ENCODE results near the gene LSAMP. TPM values are rescaled to one million over a fixed set of nuclear protein-coding genes. Genes with fewer than 3 reads are reported as not detected.
"Not testable (repeated sequence)": the region's sequence is repeated elsewhere in the genome, so short reads cannot be mapped to it uniquely, and the experiment has no call there.

Gene LSAMP
- total RNA-seq, 2 donors from 2014 or later, result 1.9 to 5.4 TPM

DNA sequence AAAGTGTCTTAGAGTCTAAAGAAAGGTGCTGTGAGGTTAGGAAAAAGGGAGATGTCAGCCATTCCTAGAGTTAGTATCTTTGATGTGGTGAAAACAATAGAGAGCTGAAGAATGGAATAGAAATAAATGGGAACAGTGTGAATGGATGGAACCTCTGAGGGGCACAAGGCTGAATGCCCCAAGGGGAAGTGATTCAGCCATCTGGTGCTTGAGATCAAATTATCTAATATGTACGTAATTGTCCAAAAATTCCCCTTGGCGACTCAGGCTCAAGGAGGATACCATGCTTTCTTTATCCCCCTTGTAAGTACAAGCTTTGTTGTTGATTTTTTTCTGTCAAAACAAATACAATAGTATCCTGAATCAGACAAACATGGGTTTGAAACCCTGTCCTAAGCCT is 361.6 kb downstream of the LSAMP start:
- no peaks in the 10 kb centered on the region for H3K9me3 ChIP-seq
- H3K27me3 ChIP-seq (replicated peaks; ENCODE audit: insufficient read depth), result no peaks in the 10 kb centered on the region
- H3K4me3 ChIP-seq, result no peak overlapping the region
- H3K4me1 ChIP-seq (ENCODE audit: control insufficient read depth in 1 of 2, low read depth in 2 of 2), result no peaks in the 10 kb centered on the region
- DNase-seq (ENCODE audit: low spot score) (no peak), ATAC-seq (ENCODE audit: insufficient number of reproducible peaks, low FRiP score, low read depth) (no peak)
- no peak overlapping the region for H3K27ac ChIP-seq
- H3K36me3 ChIP-seq, result no peaks in the 10 kb centered on the region
- TF ChIP-seq, protein P1, sequence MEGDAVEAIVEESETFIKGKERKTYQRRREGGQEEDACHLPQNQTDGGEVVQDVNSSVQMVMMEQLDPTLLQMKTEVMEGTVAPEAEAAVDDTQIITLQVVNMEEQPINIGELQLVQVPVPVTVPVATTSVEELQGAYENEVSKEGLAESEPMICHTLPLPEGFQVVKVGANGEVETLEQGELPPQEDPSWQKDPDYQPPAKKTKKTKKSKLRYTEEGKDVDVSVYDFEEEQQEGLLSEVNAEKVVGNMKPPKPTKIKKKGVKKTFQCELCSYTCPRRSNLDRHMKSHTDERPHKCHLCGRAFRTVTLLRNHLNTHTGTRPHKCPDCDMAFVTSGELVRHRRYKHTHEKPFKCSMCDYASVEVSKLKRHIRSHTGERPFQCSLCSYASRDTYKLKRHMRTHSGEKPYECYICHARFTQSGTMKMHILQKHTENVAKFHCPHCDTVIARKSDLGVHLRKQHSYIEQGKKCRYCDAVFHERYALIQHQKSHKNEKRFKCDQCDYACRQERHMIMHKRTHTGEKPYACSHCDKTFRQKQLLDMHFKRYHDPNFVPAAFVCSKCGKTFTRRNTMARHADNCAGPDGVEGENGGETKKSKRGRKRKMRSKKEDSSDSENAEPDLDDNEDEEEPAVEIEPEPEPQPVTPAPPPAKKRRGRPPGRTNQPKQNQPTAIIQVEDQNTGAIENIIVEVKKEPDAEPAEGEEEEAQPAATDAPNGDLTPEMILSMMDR (IDR thresholded peaks at IDR 0.05), result no peak

DNA sequence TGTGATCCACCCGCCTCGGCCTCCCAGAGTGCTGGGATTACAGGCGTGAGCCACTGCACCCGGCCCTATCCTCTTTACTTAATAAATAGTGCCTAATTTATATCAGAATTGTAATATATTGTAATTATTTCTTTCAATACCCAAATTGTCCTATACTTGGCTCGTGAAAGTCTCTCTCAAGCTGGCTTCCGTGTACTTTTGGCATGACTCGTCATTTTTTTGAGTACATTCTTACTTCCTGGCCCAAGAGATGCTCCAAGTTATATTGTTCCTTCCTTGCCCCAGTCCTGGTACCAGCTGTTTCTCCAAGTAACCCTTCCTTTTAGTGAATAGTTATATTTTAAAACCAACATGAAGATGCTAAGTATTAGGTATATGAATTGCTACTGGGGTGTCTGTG is 366.7 kb downstream of the LSAMP start:
- ATAC-seq (ENCODE audit: insufficient number of reproducible peaks, low FRiP score, low read depth) (no peak), DNase-seq (ENCODE audit: low spot score) (no peak)
- TF ChIP-seq, protein P1 (IDR thresholded peaks at IDR 0.05), result no peak
- Histone ChIP-seq H3K27ac (no peak overlapping the region), H3K9me3 (no peaks in the 10 kb centered on the region), H3K4me3 (no peak overlapping the region), H3K36me3 (no peaks in the 10 kb centered on the region), H3K27me3 (replicated peaks; ENCODE audit: insufficient read depth) (no peaks in the 10 kb centered on the region), H3K4me1 (ENCODE audit: control insufficient read depth in 1 of 2, low read depth in 2 of 2) (no peaks in the 10 kb centered on the region)

DNA sequence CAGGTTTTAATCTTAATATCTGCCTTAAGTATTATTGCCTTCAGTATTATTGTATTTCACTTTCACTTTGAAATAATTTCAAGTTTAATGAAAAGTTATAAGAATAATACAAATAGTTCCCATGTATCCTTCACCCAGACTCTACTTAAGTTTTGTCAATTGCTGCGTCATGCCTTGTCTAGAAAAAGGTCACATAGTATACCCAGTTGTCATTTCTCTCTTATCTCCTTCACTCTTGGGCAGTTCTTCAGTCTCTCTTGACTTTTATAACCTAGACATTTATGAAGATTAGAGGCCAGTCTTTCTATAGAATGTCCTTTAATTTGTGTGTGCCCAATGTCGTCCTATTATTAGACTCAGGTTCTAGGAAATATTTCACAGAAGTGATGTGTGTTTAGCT is 367.7 kb downstream of the LSAMP start:
- TF ChIP-seq, protein P1 (IDR thresholded peaks at IDR 0.05), result no peak
- no peaks in the 10 kb centered on the region for H3K4me1 ChIP-seq (ENCODE audit: control insufficient read depth in 1 of 2, low read depth in 2 of 2)
- H3K27ac ChIP-seq, result no peak overlapping the region
- H3K27me3 ChIP-seq (replicated peaks; ENCODE audit: insufficient read depth), result no peaks in the 10 kb centered on the region
- no peaks in the 10 kb centered on the region for H3K36me3 ChIP-seq
- no peak for ATAC-seq (ENCODE audit: insufficient number of reproducible peaks, low FRiP score, low read depth)
- DNase-seq (ENCODE audit: low spot score), result no peak
- H3K4me3 ChIP-seq, result no peak overlapping the region
- no peaks in the 10 kb centered on the region for H3K9me3 ChIP-seq

DNA sequence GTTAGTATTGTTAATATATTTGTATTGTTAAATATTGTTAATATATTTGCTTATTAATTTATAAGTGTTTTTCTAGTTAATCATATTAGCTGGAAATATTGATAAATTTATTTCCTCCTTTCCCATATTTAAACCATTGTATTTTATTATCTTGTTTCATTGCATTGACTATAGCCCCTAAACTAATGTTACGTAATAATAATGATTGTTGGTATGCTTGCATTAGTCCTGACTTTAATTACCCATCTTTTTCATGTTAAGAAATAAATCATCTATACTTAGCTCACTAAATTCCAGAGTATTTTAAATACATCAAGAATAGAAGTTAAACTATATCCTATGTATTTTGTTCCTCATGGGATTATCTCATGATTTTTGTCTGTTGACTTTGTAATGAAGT is 368.2 kb downstream of the LSAMP start:
- no peak for DNase-seq (ENCODE audit: low spot score)

DNA sequence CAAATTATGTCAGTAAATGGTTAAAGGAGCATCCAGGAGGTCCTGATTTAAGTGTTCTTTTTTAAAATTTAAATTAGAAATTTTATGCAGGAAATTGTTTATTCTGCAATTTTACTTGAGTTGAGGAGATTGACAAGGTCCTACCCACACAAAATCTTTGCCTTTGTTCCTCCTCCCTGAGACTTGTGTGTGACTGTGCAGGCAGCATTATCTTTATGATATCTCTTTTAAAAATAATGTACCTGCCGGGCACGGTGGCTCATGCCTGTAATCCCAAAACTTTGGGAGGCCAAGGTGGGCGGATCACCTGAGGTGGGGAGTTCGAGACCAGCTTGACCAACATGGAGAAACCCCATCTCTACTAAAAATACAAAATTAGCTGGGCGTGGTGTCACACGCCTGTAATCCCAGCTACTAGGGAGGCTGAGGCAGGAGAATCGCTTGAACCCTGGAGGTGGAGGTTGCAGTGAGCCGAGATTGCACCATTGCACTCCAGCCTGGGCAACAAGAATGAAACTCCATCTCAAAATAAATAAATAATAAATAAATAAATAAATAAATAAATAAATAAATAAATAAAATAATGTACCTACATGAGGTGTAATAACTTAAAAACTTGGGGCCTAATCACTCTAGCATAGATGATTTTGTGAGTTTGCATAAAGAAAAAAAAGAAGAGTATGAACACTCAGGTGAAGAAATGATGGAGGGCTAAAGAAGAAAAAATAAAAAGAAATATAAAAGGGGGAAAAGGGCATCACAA is 374.6 kb downstream of the LSAMP start:
- H3K36me3 ChIP-seq; H3K27me3 ChIP-seq (replicated peaks; ENCODE audit: insufficient read depth); H3K4me1 ChIP-seq (ENCODE audit: control insufficient read depth in 1 of 2, low read depth in 2 of 2); DNase-seq (ENCODE audit: low spot score); H3K9me3 ChIP-seq; ATAC-seq (ENCODE audit: insufficient number of reproducible peaks, low FRiP score, low read depth); H3K4me3 ChIP-seq; H3K27ac ChIP-seq: not testable (repeated sequence)

More for the DNA sequence above, 368.2 kb downstream of the LSAMP start:
- Histone ChIP-seq H3K27me3 (replicated peaks; ENCODE audit: insufficient read depth) (no peaks in the 10 kb centered on the region), H3K4me3 (no peak overlapping the region), H3K4me1 (ENCODE audit: control insufficient read depth in 1 of 2, low read depth in 2 of 2) (no peaks in the 10 kb centered on the region), H3K9me3 (no peaks in the 10 kb centered on the region), H3K27ac (no peak overlapping the region), H3K36me3 (no peaks in the 10 kb centered on the region)
- no peak for ATAC-seq (ENCODE audit: insufficient number of reproducible peaks, low FRiP score, low read depth)
- TF ChIP-seq, protein P1 (IDR thresholded peaks at IDR 0.05), result no peak

DNA sequence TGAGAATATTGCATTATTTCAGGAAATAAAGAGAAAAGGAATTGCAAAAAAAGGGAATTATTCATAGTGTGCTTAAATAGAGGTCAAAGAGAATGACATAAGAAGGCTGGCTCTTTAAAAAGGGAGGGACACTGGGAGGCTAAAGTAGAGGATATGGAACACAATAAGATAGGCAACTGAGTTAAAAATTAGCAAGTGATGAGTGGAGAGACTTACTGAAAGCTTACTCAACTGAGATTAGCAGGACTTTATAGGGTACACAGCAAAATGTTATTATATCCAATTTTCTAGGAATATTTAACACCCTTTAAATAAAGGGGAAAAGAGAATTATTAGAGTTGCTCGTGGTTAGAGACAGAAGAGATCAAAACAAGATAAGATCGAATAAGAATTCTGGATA is 375.2 kb downstream of the LSAMP start:
- no peaks in the 10 kb centered on the region for H3K27me3 ChIP-seq (replicated peaks; ENCODE audit: insufficient read depth)
- no peak overlapping the region for H3K27ac ChIP-seq
- ATAC-seq (ENCODE audit: insufficient number of reproducible peaks, low FRiP score, low read depth) (no peak), DNase-seq (ENCODE audit: low spot score) (no peak)
- H3K9me3 ChIP-seq, result no peaks in the 10 kb centered on the region
- H3K36me3 ChIP-seq, result no peaks in the 10 kb centered on the region
- no peaks in the 10 kb centered on the region for H3K4me1 ChIP-seq (ENCODE audit: control insufficient read depth in 1 of 2, low read depth in 2 of 2)
- no peak overlapping the region for H3K4me3 ChIP-seq
- TF ChIP-seq, protein P1 (IDR thresholded peaks at IDR 0.05), result no peak
